Stomach smooth muscle (tissue), 2 donors: Measurements from ENCODE around the gene C22orf39.

ENCODE experiments used
- H3K27ac ChIP-seq: one replicate; pipeline ENCODE4 v1.7.0; 2013; ENCODE audit warnings: mild to moderate bottlenecking, low read length, inconsistent platforms
- H3K27me3 ChIP-seq, 2 donors: one replicate each; pipeline ENCODE4 v1.7.0; 2013; ENCODE audit warnings: low read length in 2 of 2; ENCODE audit not compliant: insufficient read depth in 2 of 2, control insufficient read depth in 1 of 2
- H3K36me3 ChIP-seq, 2 donors: one replicate each; pipeline ENCODE4 v1.7.0; 2013; ENCODE audit warnings: low read length in 2 of 2; ENCODE audit not compliant: control insufficient read depth in 2 of 2, insufficient read depth in 2 of 2
- H3K4me1 ChIP-seq: one replicate; pipeline ENCODE4 v1.7.0; 2013; ENCODE audit warnings: low read length; ENCODE audit not compliant: control insufficient read depth, insufficient read depth
- H3K4me3 ChIP-seq, 2 donors: one replicate each; pipeline ENCODE4 v1.7.0; 2013; ENCODE audit warnings: low read length in 2 of 2
- H3K9ac ChIP-seq, 2 donors: one replicate each; pipeline ENCODE4 v1.7.0; 2013; ENCODE audit warnings: low read length in 2 of 2, mild to moderate bottlenecking in 1 of 2
- H3K9me3 ChIP-seq, 2 donors: one replicate each; pipeline ENCODE4 v1.7.0; 2013; ENCODE audit warnings: low read length in 2 of 2; ENCODE audit not compliant: control insufficient read depth in 2 of 2
- donor health status: healthy.
- donor health status: Pancreatic carcinoma.

C22orf39 gene

DNA sequence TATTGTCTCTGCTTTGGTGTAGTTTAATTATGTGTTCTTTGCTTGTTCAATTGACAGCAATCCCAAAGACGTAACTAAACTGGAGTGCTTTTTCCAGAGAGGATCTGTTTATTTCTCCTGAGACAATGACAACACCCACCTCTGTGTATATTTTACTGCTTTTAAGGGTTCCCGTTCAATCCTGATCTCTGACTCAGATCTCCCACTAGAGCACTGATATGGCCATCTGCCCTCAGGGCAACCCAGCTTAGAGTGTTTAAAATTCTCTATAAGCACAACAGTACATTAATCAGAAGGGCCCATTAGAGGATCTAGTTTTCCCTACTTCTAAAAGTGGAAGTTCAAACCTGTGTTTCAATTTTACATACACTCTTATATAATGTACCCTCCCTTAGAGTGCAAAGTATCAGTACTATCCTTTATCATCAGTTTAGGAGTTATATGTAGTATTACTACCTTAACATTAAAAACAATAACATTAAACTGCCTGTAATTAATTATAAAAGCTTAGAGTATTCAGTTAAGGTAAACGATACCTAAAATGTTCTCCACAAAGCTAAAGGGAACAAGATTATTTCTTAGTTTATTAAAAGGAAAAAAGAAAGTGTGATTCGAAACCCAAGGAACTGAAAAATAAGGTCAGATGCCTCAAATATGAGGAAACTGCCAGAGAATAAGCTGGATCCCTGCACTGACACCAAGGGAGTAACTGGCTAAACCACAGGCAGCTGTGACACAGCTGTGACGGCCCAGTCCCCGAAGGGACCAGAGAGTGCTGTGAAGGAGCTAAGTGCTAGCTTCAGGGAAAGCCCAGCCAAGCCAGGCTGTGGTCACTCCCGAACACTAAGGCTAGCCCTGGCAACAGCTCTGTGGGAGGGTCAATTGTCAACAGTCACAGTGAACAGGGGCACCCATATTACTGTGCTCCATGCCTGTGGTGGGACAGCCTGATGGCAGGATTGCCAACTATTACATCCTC lies 16.3 kb upstream of the C22orf39 start:
- no peak overlapping the region for H3K4me3 ChIP-seq
- H3K9ac ChIP-seq, result no peak overlapping the region
- no peaks in the 10 kb centered on the region for H3K9me3 ChIP-seq
- H3K4me1 ChIP-seq, result no peaks in the 10 kb centered on the region
- no peaks in the 10 kb centered on the region for H3K27me3 ChIP-seq
- no peak overlapping the region for H3K27ac ChIP-seq
- H3K36me3 ChIP-seq, result peaks cover 46 to 48% of the 10 kb centered on the region in 2 donors

DNA sequence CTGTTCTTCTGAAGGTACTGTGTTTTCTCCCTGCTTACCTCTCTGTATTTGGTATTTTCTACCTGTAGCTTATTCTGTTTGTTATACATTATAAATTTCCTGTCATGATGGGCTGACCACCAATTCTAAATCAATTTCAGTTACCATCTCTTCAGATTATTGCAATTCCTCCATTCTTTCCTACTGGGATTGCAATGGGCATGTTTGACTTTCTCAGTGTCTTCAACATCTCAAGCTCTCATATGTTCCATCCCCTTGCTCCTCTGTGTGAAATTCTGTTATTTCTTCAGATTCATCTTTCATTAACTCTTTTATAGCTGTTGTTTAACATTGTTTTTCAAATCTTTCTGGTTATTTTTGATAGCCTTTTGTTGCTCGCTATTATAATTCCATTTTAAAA lies 15.5 kb upstream of the C22orf39 start:
- H3K4me1 ChIP-seq, result no peaks in the 10 kb centered on the region
- H3K36me3 ChIP-seq, result peaks cover 40 to 42% of the 10 kb centered on the region in 2 donors
- H3K27me3 ChIP-seq, result no peaks in the 10 kb centered on the region
- no peak overlapping the region for H3K27ac ChIP-seq
- H3K9me3 ChIP-seq, result no peaks in the 10 kb centered on the region
- H3K4me3 ChIP-seq, result no peak overlapping the region
- no peak overlapping the region for H3K9ac ChIP-seq

DNA sequence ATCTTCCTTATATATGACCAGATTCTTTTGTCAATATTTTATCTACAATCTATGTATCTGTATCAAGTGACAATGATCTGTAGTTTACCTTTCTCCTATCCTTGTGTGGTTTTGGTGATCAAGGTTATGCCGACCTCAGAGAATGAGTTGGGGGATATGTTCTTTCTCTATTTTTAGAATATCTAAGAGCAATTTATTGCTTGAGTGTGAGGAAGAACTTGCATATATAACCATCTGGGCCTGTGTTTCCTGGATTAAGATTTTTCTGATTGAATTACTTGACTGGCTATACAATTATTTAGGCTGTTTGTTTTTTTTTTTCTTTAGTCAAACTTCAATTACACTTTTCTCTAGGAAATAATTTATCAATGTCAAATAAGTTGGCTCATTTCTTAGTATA lies 14.0 kb upstream of the C22orf39 start:
- no peak overlapping the region for H3K27ac ChIP-seq
- peaks cover 40 to 43% of the 10 kb centered on the region in 2 donors for H3K36me3 ChIP-seq
- H3K4me3 ChIP-seq, result no peak overlapping the region
- no peaks in the 10 kb centered on the region for H3K9me3 ChIP-seq
- no peaks in the 10 kb centered on the region for H3K27me3 ChIP-seq
- H3K4me1 ChIP-seq, result no peaks in the 10 kb centered on the region
- H3K9ac ChIP-seq, result no peak overlapping the region

DNA sequence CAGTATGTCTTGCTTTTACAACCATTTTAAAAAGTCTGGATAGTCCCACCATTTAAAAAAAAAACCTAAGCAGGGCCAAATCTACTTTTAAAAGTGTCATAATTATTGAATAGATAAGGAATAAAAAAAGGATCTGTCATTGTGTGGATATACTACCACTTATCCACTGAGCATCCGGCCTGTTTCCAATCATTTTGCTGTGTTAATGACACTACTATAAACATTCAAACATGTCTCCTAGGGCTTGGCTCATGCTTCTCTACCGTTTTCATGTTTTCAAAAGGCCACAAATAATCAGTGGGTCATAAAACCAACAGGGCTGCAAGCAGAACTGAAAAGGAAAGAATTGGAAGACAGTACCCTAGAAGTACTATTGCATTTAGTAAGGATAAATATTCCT lies 12.5 kb upstream of the C22orf39 start:
- Histone ChIP-seq H3K36me3 (peaks cover 43 to 48% of the 10 kb centered on the region in 2 donors), H3K27ac (no peak overlapping the region), H3K4me3 (no peak overlapping the region), H3K9me3 (no peaks in the 10 kb centered on the region), H3K27me3 (no peaks in the 10 kb centered on the region), H3K9ac (no peak overlapping the region), H3K4me1 (no peaks in the 10 kb centered on the region)

DNA sequence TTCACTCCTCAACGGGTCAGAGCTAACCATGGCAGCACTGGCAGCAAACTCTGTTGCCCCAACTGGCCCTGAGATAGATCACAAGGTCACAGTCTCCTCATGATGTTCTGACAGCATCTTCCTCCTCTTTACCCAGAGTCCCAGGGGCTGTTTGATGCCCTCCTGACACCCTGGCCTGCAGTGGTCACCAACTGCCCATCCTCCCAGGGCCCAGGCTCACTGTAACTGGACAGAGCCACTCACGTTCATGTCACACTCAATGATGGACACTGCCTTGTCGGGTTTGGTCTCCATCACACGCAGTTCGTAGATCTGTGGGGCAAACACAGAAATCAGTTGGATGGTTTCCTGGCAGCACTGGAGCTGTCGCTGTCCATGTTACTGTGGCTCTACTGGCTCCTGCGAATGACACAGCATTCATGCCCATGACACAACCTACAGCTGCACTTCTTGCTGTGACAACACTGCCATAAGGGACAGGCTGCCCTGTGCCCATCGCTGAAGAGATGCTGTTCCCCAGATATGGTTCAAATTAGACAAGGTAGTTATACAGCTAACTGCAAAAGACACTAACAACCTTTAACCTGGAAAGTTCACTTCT lies 10.4 kb upstream of the C22orf39 start:
- H3K4me1 ChIP-seq, result no peaks in the 10 kb centered on the region
- no peaks in the 10 kb centered on the region for H3K9me3 ChIP-seq
- H3K27ac ChIP-seq, result no peak overlapping the region
- no peaks in the 10 kb centered on the region for H3K27me3 ChIP-seq
- H3K9ac ChIP-seq, result no peak overlapping the region
- H3K36me3 ChIP-seq, result peaks cover 52 to 57% of the 10 kb centered on the region in 2 donors
- H3K4me3 ChIP-seq, result no peak overlapping the region

DNA sequence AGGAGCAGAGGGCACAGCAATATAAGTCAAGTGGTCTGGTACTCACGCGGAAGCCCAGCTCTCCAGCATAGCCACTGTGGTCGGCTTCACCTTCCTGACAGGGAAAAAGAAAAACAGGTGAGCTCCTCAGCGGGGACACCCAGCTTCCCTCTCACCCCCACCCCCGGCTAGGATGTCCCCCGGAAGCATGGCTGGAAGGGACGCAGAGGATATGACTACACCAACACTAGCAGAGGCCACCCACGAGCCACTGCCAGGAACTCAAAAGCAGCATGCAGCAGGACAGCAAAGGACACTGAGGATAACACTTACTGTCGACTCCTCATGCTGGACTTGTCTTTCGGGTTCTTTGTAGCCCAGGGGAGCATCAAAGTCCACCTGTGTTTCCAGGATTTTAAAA lies 9.0 kb upstream of the C22orf39 start:
- Histone ChIP-seq H3K27me3 (no peaks in the 10 kb centered on the region), H3K4me1 (no peaks in the 10 kb centered on the region), H3K36me3 (peaks cover 61% of the 10 kb centered on the region in 2 donors), H3K27ac (no peak overlapping the region), H3K9me3 (no peaks in the 10 kb centered on the region), H3K9ac (no peak overlapping the region), H3K4me3 (no peak overlapping the region)

DNA sequence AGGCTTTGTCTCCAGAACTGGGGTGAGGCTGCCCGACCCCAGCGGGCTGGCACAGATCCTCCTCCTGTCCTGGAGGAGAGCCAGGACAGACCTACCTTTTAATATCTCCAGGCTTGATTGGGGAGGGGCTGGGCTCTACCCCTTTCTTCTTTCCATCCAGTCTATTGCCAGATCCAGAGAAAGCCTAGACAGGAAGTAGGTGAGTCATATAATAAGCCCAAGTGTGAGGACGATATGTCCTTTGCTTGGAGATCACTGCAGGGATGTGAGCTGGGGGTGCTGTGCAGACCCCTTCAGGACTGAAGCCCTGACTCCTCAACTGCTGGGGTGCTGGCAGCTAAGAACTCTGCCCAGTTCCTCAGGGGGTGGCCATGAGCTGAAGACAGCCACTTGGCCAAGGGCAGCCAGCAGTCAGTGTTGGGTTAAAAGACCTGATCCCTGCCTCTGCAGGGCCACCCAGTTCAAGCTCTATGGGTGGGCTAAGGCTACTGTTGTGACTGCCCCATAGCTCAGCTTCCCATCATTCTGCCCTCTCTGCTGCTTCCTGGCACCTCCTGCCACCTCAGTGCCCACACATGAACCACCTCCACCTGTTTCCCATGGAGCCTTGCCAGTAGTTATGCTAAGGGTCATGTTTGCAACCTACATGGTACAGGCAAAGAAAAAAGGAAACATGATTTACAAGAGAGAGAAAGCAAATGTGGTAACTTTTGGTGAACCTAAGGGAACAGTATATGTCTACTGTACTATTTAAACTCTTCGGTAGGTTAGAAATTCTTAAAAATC lies 8.3 kb upstream of the C22orf39 start:
- no peak overlapping the region for H3K27ac ChIP-seq
- no peaks in the 10 kb centered on the region for H3K4me1 ChIP-seq
- no peak overlapping the region for H3K9ac ChIP-seq
- H3K4me3 ChIP-seq, result no peak overlapping the region
- no peaks in the 10 kb centered on the region for H3K9me3 ChIP-seq
- H3K36me3 ChIP-seq, result peaks cover 59 to 61% of the 10 kb centered on the region in 2 donors
- no peaks in the 10 kb centered on the region for H3K27me3 ChIP-seq

DNA sequence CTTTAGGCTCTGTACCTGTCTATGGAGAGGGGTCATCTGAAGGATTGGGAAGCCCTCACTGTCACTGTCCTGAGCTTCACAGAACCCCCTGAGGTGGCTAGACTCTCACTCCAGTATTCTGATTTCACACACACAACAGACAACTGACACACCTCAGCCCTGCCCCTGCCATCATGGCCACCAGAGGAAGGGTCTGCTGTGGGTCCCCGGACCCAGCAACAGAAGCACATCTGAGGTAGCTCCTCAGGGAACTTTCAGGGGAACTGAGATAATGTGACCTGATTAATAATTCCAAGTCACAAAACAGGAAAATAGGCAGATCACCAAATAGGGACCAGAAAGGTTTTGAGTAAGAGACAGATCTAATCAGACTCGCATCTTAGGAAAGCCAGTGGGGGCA lies 7.5 kb upstream of the C22orf39 start:
- H3K4me1 ChIP-seq, result no peaks in the 10 kb centered on the region
- peaks cover 59 to 61% of the 10 kb centered on the region in 2 donors for H3K36me3 ChIP-seq
- no peak overlapping the region for H3K9ac ChIP-seq
- H3K27ac ChIP-seq, result no peak overlapping the region
- H3K27me3 ChIP-seq, result no peaks in the 10 kb centered on the region
- H3K4me3 ChIP-seq, result no peak overlapping the region
- no peaks in the 10 kb centered on the region for H3K9me3 ChIP-seq

DNA sequence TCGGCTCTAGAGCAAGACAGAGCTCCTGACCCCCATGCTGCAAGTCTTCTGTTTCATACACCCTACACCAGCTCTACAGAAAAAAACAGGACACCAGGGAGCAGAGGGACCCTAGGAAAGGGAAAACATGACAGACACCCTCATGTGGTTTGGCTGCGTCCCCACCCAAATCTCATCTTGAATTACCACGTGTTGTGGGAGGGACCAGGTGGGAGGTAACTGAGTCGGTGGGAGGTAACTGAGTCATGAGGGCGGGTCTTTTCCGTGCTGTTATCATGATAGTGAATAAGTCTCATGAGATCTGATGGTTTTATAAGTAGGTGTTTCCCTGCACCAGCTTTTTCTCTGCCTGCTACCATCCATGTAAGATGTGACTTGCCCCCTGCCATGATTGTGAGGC lies 6.6 kb upstream of the C22orf39 start:
- H3K4me1 ChIP-seq, result no peaks in the 10 kb centered on the region
- no peak overlapping the region for H3K4me3 ChIP-seq
- peaks cover 58 to 61% of the 10 kb centered on the region in 2 donors for H3K36me3 ChIP-seq
- H3K27me3 ChIP-seq, result no peaks in the 10 kb centered on the region
- H3K27ac ChIP-seq, result no peak overlapping the region
- no peak overlapping the region for H3K9ac ChIP-seq
- no peaks in the 10 kb centered on the region for H3K9me3 ChIP-seq

DNA sequence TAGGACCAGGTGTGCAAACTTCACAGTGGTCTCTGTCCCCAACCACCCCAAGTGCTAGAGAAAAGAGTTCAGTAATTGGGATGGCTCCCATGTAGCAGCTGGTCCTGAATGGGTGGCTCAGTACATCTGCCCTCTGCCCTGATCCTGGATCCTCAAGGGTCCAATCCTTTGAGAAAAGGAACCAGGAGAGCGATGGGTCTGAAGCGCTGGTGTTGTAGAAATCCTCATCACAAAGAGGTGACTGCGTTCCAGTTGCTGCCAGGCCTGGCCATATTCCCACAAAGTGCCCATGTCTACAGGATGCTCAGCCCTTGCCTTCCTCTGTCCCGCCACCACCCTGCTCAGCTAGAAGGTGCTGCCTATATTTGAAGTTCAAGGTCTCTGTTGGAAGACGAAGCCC lies 6.2 kb upstream of the C22orf39 start:
- H3K4me3 ChIP-seq, result no peak overlapping the region
- no peaks in the 10 kb centered on the region for H3K9me3 ChIP-seq
- H3K4me1 ChIP-seq, result no peaks in the 10 kb centered on the region
- no peak overlapping the region for H3K27ac ChIP-seq
- no peak overlapping the region for H3K9ac ChIP-seq
- no peaks in the 10 kb centered on the region for H3K27me3 ChIP-seq
- H3K36me3 ChIP-seq, result peaks cover 57 to 61% of the 10 kb centered on the region in 2 donors
